ENCODE data around the gene LRMDA. TPM values are rescaled to one million over a fixed set of nuclear protein-coding genes. Genes with fewer than 3 reads are reported as not detected.

LRMDA gene
- total RNA-seq, 4 donors from 2014 or later, result 0.88 to 14.1 (median 5.1) TPM; not detected in 1

DNA sequence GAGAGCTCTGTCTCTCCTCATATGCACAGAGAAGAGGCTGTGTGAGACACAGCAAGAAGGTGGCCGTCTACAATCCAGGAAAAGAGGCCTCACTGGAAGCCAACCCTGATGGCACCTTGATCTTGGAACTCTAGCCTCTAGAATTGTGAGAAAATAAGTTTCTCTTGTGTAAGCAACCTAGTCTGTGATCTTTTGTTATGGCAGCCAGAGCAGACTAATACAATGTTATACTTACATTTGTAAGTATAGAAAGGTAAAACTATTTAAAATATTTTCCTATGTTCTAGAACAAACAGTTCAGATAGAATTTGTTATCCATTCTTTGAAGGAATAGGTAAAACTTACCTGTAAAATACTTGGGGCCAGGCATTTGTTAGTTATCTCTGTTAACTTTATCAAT is 53.3 kb downstream of the LRMDA start:
- H3K4me1 ChIP-seq, result no peaks in the 10 kb centered on the region
- intact Hi-C loops (cut with DNase I), result no loop called here
- WGBS, 2 donors, result 81 to 82% methylated on average over 1 of the region's 1 CpG
- no peaks in the 10 kb centered on the region for H3K36me3 ChIP-seq
- H3K4me3 ChIP-seq, result no peak overlapping the region
- DNase-seq, result no peak
- H3K9me3 ChIP-seq, result peaks cover 0 to 5% (median 0%) of the 10 kb centered on the region in 3 donors
- no peaks in the 10 kb centered on the region for H3K27me3 ChIP-seq
- TF ChIP-seq, protein P1, sequence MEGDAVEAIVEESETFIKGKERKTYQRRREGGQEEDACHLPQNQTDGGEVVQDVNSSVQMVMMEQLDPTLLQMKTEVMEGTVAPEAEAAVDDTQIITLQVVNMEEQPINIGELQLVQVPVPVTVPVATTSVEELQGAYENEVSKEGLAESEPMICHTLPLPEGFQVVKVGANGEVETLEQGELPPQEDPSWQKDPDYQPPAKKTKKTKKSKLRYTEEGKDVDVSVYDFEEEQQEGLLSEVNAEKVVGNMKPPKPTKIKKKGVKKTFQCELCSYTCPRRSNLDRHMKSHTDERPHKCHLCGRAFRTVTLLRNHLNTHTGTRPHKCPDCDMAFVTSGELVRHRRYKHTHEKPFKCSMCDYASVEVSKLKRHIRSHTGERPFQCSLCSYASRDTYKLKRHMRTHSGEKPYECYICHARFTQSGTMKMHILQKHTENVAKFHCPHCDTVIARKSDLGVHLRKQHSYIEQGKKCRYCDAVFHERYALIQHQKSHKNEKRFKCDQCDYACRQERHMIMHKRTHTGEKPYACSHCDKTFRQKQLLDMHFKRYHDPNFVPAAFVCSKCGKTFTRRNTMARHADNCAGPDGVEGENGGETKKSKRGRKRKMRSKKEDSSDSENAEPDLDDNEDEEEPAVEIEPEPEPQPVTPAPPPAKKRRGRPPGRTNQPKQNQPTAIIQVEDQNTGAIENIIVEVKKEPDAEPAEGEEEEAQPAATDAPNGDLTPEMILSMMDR (IDR thresholded peaks at IDR 0.05), result no peak
- TF ChIP-seq POLR2A (IDR thresholded peaks at IDR 0.05), result no peak
- H3K27ac ChIP-seq, result no peak overlapping the region

DNA sequence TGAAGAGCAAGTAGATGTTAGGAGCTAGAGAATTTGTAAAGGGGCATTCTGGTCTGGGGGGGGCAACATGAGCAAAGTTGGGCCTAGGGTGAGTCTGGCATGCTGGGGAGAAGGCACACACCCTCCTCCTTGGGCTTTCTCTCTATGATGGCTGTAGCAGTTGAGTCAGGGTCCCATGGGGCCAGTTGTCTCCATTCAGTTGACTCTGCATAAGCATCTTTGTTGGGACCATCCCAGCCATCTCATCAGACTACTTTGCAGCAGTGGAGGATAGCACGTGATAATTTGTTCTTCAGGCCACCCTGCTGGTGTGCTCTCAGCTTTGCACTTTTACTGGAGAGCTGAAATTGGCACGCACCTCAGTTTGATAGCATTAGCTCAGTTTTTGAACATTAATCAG is 55.2 kb downstream of the LRMDA start:
- H3K27ac ChIP-seq, result no peak overlapping the region
- intact Hi-C loops (cut with DNase I), result no loop called here
- H3K4me3 ChIP-seq, result no peak overlapping the region
- H3K4me1 ChIP-seq, result no peaks in the 10 kb centered on the region
- no peak for DNase-seq
- TF ChIP-seq POLR2A (IDR thresholded peaks at IDR 0.05), result no peak
- TF ChIP-seq, protein P1 (IDR thresholded peaks at IDR 0.05), result no peak
- H3K27me3 ChIP-seq, result no peaks in the 10 kb centered on the region
- peaks cover 0 to 5% (median 0%) of the 10 kb centered on the region in 3 donors for H3K9me3 ChIP-seq
- no peaks in the 10 kb centered on the region for H3K36me3 ChIP-seq
- WGBS, 2 donors, result 71 to 77% methylated on average over 2 of the region's 2 CpGs

DNA sequence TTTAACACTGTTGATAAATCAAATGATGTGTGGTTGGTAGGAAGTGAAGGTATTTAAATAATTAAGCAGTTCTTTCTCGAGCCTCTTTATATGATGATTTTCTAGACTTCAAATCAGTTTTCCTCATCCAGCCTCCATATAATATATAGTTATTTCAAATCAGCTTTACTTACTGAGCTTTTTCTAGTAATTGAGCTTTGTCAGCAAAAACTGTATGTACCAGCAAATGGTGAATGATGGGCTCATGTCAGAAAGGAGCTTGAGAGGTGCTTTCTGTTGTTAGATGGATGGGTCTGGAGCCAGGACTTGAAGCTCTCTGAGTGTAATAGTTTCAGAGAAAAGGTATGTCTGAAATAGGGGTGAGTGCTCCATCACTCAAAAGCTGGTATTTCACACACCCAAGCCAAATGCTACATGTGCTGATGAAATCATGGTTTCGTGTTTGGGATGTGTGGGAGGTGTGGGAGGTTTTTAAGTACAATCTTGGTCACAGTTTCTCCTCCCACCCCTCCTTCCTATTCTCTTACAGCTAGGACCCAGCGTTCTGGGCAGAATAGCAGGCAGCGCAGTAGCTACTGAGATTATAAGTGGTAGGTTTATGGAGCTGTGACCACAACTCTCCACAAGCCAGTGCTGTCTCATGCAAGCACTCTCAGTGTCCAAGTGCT is 55.8 kb downstream of the LRMDA start:
- Histone ChIP-seq H3K27ac (no peak overlapping the region), H3K27me3 (no peaks in the 10 kb centered on the region), H3K4me1 (no peaks in the 10 kb centered on the region), H3K4me3 (no peak overlapping the region), H3K36me3 (no peaks in the 10 kb centered on the region), H3K9me3 (peaks cover 0 to 5% (median 0%) of the 10 kb centered on the region in 3 donors)
- WGBS, 2 donors, result 77 to 79% methylated on average over 4 of the region's 4 CpGs
- DNase-seq, result no peak
- TF ChIP-seq, protein P1 (IDR thresholded peaks at IDR 0.05), result no peak
- no peak for TF ChIP-seq POLR2A (IDR thresholded peaks at IDR 0.05)
- intact Hi-C loops (cut with DNase I), result no loop called here

DNA sequence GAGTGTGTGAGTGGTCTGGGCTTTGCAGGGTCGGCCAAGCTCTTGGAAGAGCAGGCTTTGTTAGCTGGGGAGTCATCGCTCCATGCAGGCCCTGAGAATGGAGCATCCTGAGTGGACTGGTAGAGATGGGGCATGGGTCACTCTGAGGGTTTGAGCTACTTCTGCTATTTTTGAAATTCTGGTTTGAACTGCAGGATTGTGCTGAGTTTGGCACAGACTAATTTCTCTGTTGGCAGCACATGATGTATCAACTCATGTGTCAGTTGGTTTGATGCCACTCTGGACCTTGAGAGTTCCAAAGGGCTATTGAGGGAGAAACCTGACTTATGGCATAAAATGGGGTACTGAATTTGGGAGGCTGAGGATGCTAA is 56.3 kb downstream of the LRMDA start:
- TF ChIP-seq POLR2A (IDR thresholded peaks at IDR 0.05), result no peak
- TF ChIP-seq, protein P1 (IDR thresholded peaks at IDR 0.05), result no peak
- intact Hi-C loops (cut with DNase I), result no loop called here
- H3K27me3 ChIP-seq, result no peaks in the 10 kb centered on the region
- DNase-seq, result no peak
- H3K4me1 ChIP-seq, result no peaks in the 10 kb centered on the region
- 80% methylated on average over 2 of the region's 2 CpGs; no CpG with 5 or more reads in 1 of the 2 donors for WGBS, 2 donors
- H3K36me3 ChIP-seq, result no peaks in the 10 kb centered on the region
- H3K27ac ChIP-seq, result no peak overlapping the region
- no peak overlapping the region for H3K4me3 ChIP-seq
- peaks cover 0 to 5% (median 0%) of the 10 kb centered on the region in 3 donors for H3K9me3 ChIP-seq

DNA sequence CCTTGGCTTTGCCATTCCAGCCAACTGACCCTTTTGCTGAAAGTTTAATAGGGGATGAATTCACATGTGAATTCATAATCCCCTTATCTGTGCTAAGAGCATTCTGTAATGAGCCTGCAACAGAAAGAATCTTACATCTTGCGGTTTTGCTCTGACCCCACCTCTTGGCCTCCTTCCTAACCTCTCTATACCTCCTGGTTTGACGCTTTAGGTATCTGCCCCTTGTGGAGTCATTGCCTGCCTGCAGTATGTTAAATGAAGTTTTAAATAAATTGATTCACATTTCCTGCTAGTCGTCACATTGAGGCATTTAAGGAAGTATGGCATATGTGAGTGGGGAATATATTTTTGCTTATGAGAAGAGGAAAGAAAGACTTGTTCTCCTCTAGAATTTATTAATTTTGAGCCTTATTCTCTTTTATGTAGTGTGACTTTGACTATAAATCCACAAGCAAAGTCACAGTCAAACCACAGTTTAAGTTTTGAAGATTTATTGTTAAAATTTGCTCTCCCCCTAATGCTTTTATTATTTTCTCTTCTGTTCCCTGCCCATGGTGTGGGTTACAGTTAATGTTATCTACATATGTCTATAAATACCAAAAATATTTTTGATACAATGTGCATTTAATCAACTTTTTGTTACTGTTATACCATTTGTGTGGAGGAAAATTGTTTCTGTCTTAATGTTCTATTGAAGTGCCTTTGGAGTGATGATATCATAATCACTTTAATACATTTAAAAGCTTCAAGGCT is 60.9 kb downstream of the LRMDA start:
- no peak for DNase-seq
- Histone ChIP-seq H3K9me3 (no peaks in the 10 kb centered on the region), H3K36me3 (no peaks in the 10 kb centered on the region), H3K4me1 (no peaks in the 10 kb centered on the region), H3K4me3 (no peak overlapping the region), H3K27me3 (peaks cover 0 to under 1% (median 0%) of the 10 kb centered on the region in 4 donors), H3K27ac (no peak overlapping the region)
- intact Hi-C loops (cut with DNase I), result no loop called here
- no peak for TF ChIP-seq POLR2A (IDR thresholded peaks at IDR 0.05)
- TF ChIP-seq, protein P1 (IDR thresholded peaks at IDR 0.05), result no peak
- WGBS, 2 donors, result 60 to 71% methylated on average over 3 of the region's 3 CpGs
